ENCODE data around the gene IGBP1.
"Not testable (repeated sequence)": the region's sequence is repeated elsewhere in the genome, so short reads cannot be mapped to it uniquely, and the experiment has no call there.

The IGBP1 gene

DNA sequence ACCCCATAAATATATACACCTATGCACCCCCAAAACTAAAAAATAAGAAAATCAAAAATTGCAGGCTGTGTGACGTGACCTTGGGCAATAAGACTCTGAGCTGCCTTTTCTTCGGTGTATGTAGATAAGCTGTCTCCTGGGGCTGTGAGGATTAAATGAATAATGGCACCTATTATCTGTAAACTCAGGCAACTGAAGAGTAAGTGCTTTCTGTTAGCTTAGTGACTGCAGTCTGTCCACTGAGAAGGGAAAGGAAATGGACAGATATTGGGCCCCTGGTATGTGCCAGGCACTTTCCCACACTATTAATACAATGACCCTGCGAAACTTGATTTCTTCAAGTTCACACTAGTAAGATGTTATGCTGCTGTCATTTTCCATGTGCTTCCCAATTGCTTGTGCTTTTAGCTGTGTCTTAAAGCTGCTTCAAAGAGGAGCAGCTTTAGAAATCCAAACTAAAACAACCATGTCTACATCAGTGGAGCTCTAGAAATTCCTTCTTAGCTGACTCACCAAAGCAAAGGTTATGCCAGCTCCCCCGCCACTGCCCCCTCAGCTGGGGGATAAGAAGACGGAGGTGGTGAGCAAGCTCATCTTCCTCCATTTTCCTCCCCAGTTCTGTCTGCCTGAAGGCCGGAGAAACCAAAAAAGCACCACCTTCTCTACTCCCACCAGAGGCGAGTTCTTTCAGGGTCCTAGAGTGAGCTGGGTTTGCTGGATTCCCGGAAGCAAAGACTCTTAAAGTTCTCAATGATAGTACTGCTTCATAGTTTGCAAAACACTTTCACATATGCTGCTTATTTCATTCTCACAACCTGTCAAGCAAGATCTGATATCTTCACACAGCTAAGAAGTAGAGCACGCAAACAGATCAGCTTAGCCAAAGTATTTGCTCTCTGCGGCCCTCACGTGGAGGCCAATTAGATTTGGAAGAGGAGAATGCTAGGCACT lies 35.3 kb downstream of the IGBP1 start:
- no peak for DNase-seq

GRCh38 chrX:70169281-70169680 lies 36.0 kb downstream of the IGBP1 start:
- no peak for DNase-seq

- DNase-seq: no peak
Observed at GRCh38 chrX:70171624-70172023, 38.4 kb downstream of the IGBP1 start.

- no peak for DNase-seq
Observed at GRCh38 chrX:70172221-70172620, 39.0 kb downstream of the IGBP1 start.

- DNase-seq: no peak
Observed at GRCh38 chrX:70172964-70173363, 39.7 kb downstream of the IGBP1 start.

DNA sequence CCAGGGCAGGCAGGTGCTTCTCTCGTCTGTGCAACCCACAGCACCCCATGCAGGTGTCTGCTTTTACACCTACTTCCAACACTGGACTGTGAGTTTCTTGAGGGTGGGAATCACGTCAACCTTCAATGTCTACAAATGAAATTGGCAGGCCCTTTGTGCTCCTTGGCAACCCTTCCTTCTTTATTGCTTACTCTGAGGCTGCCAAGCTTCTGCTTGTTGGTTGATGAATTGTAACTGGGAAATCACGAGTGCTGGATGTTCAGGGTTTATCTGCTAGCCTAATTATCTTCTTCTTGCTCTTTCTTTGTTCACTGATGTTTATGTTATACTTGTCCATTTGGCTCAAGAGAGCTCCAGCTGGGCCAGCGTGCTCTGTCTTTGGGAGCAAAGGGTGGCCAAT lies 41.5 kb downstream of the IGBP1 start:
- no peak for DNase-seq

- DNase-seq: no peak
Observed at GRCh38 chrX:70175338-70175737, 42.1 kb downstream of the IGBP1 start.

GRCh38 chrX:70176938-70177533 lies 43.8 kb downstream of the IGBP1 start, which contains the start of gene DGAT2L6:
TSS of gene DGAT2L6 (plus strand) at chrX:70177483. CDS start at chrX:70177583, 100 bp downstream.
- no peak for DNase-seq

GRCh38 chrX:70183091-70183490 lies 49.8 kb downstream of the IGBP1 start:
- no peak for DNase-seq

DNA sequence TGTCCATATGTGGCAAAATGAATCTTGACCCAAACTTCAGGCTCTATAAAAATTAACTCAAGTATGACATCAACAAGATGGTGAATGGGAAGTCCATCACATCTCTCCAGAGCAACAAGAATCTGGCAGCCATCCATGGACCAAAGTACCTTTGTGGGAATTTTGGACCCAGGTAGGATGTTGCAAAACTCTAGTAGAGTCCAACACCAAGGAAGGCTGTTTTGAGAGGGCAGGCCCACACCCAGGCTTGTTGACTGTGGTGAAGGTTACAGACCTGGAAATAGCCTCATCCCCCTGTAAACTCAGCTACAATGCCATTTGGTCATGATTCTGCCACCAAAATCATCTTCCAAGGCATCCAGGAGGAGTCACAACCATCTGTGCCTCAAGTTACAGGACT lies 57.0 kb downstream of the IGBP1 start:
- DNase-seq: no peak

- peak; percentile 57 for DNase-seq
Observed at GRCh38 chrX:70196961-70197720, 63.9 kb downstream of the IGBP1 start.

GRCh38 chrX:70201732-70202131 lies 68.5 kb downstream of the IGBP1 start:
- DNase-seq: no peak

DNA sequence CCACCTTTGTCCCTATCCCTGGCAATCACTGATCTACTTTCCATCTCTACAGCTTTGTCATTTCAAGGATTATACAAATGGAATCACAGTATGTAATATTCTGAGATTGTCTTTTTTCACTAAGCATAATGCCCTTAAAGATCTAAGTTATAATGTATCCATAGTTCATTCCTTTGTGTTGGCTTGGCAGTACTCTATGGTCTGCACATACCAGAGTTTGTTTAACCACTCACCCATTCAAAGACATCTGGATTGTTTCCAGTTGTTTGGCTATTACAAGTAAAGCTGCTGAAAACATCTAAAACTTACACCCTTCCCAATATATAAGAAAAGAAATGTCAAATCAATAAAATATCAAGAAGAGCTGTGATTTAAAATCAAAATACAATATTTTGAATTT lies 75.2 kb downstream of the IGBP1 start:
- no peak for DNase-seq

DNA sequence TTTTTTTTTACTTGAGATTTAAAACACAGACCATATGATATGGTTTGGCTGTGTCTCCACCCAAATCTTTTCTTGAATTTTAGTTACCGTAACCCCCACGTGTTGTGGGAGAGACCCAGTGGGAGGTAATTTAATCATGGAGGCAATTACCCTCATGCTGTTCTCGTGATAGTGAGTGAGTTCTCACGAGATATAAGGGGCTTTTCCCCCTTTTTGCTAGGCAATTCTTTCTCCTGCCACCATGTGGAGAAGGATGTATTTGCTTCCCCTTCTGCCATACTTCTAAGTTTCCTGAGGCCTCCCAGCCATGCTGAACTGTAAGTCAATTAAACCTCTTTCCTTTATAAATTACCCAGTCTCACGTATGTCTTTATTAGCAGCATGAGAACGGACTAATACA lies 76.3 kb downstream of the IGBP1 start:
- not testable (repeated sequence) for DNase-seq

Measured in activated naive CD4-positive, alpha-beta T cell treated with Interleukin-2 at 50 U/mL for 16 hours (primary cell).